Non-pigmented ciliary epithelial cell (primary cell): ENCODE data around the gene ZWILCH.

ENCODE experiments used
- DNase-seq: peaks from one replicate; pipeline ENCODE4 v3.0.0-alpha.2; 2010; ENCODE audit warnings: low read depth

ZWILCH gene

GRCh38 chr15:66545255-66545654, 40.1 kb downstream of the ZWILCH start:
- DNase-seq: no peak

DNA sequence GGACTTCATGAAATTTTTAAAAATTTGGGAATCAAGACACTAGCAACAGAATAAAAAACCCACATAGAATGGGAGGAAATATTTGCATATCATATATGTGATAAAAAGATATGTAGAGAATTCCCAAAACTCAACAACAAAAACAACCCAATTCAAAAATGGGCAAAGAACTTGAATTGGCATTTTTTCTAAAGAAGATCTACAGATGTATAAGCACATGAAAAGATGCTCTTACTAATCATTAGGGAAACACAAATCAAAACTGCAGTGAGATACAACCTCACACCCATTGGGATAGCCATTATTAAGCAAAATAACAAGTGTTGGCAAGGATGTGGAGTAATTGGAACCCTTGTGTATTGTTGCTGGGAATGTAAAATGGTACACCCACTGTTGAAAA, 50.6 kb downstream of the ZWILCH start:
- DNase-seq: no peak

DNA sequence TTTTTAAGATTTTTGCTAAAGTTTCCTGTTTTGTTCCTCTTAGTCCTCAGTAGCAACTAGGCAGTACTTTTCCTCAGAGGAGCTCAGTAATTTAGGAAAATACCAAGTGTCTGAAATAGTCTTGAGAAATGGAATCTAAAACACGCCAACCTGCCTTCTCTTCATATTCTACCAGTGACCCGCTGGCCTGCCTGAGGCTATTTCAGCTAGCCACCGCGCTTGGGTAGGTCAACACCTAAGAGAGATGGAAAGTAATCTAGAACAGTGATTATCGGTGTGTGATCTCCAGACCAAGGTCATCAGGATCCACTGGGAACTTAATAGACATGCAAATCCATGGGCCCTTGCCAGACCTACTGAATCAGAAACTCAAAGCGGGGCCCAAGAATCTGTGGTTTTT, 53.1 kb downstream of the ZWILCH start:
- no peak for DNase-seq

GRCh38 chr15:66560856-66561525, 55.9 kb downstream of the ZWILCH start:
- DNase-seq: no peak

GRCh38 chr15:66563126-66563525, 58.0 kb downstream of the ZWILCH start:
- no peak for DNase-seq

GRCh38 chr15:66563566-66564110, 58.5 kb downstream of the ZWILCH start:
- DNase-seq: no peak

GRCh38 chr15:66564136-66565041, 59.3 kb downstream of the ZWILCH start:
- DNase-seq: no peak

- no peak for DNase-seq
Measured at GRCh38 chr15:66565141-66565641, 60.1 kb downstream of the ZWILCH start.

- DNase-seq: no peak
Measured at GRCh38 chr15:66565741-66566144, 60.6 kb downstream of the ZWILCH start, which contains the start of gene LCTL. TSS of gene LCTL (minus strand) at chr15:66565998. CDS start at chr15:66565365, 633 bp downstream.

- no peak for DNase-seq
Measured at GRCh38 chr15:66566963-66567531, 61.9 kb downstream of the ZWILCH start.

- no peak for DNase-seq
Measured at GRCh38 chr15:66567897-66568296, 62.8 kb downstream of the ZWILCH start.

DNA sequence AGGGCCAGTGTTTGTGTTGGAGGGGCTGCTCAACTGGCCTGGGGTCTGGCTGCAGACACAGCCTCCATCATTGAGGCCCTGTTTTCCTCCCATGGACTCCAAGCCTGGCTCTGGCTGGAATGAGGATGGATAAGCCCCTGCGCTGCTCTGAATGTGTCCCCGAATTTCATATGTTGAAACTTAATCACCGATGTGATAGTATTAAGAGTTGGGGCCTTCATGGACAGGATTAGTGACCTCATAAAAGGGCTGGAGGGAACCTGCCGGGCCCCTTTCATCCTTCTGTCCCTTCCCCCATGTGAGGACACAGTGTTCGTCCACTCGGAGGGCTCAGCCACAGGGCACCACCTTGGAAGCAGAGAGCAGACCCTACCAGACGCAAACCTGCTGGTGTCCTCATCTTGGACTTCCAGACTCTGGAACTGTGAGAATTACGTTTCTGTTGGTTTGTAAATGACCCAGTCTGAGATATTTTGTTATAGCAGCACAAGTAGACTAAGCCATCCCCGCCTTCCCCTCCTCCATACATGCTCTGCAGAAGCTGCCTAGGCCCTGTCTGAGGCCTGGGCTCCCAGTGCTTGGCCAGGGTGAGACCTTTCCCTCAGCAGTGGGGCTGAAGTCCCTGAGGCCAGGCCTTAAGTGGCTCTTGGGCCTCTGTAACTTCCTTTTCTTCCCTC, 64.5 kb downstream of the ZWILCH start:
- no peak for DNase-seq

DNA sequence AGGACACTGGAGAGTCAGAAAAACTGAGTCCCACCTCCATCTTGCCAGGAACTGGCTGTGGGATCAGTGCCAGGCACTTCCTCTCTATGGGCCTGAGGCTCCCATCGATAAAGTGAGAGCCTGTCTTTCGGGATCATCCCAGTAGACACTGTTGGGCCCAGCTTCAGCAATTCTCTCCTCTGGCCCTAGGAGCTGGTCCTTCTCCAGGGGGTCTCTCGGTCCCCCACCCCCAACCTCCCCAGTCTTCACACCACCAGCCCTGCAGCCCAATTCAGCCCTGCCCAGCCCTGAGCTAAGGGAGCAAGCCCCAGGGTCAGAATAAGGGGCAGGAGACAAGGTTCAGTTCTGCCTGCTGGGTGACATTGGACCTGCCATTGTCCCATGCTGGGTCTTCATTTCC, 65.2 kb downstream of the ZWILCH start:
- DNase-seq: no peak

DNA sequence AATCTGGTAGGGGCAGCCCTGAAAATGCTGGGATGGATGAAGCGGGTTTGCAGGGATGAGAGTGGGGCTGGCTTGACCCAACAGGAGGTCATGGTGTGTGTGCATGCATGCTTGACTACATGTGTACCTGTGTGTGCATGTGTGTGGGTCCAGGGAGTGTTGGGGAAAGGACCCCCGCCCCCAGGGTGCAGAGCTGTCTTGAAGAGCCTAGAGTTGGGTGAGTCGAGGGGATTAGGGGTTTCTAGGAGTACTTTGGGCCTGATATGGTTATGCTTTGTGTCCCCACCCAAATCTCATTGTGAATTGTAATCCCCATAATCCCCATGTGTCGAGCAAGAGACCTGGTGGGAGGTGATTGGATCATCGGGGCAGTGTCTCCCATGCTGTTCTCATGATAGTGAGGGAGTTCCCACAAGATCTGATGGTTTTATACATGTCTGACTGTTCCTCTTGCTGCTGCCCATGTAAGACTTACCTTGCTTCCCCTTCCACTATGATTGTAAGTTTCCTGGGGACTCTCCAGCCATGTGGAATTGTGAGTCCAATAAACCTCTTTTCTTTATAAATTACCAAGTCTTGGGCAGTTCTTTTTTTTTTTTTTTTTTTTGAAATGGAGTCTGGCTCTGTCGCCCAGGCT, 65.8 kb downstream of the ZWILCH start:
- DNase-seq: no peak

- no peak for DNase-seq
Measured at GRCh38 chr15:66572146-66572545, 67.0 kb downstream of the ZWILCH start.

DNA sequence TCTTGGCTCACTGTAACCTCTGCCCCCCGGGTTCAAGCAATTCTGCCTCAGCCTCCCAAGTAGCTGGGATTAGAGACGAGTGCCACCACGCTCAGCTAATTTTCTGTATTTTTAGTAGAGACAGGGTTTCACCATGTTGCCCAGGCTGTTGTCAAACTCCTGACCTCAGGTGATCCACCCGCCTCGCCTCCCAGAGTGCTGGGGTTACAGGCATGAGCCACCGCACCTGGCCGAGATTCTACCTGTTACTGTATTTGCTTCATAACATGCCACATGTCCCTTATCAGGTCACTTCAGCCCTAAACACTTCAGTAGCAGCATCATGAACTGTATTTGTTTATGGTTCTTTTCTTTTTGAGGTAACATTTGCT, 68.2 kb downstream of the ZWILCH start:
- DNase-seq: no peak

- no peak for DNase-seq
Measured at GRCh38 chr15:66573719-66574595, 68.8 kb downstream of the ZWILCH start.

GRCh38 chr15:66574596-66574950, 69.4 kb downstream of the ZWILCH start:
- no peak for DNase-seq

DNA sequence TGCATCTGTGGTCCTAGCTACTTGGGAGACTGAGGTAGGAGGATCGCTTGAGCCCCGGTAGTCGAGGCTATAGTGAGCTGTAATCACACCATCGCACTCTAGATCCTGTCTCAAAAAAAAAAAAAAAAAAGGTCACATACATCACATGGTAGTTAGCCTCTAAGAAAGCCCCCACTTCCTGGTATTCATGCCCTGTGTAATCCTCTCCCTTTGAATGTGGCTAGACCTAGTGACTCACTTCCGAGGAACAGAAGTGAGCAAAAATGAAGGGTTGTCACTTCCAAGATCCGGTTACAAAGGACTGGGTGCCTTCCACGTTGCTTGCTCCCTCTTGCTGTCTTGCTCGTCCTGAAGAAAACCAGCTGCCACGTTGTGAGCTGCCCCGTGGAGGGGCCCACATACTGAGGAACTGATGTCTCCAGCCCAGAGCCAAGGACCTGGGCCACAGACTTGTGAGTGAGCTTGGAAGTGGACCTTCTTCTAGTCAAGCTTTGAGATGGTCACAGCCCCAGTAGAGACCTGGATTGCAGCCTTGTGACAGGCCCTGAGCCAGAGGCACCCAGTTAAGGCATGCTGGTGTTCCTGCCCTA, 73.3 kb downstream of the ZWILCH start:
- no peak for DNase-seq

DNA sequence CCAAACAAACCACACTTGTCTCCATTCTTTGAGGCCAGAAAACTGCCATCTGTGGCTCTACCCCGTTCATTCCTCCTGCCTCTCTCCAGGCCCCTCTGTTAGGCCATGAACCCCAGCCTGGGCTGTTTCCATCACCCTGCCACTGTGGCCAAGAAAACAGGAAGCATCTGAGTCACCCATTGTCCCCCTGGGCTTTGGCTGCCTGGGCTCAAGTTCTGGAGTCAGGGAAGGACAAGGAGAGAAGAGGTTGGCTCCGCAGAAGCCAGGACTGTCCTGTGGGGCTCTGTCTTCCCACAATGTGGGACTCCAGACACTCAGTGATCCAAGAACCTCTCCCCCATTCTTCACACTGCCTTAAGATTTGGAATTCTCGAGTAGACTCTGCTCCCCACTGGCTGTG, 75.5 kb downstream of the ZWILCH start:
- DNase-seq: no peak
